ENCODE data around the gene CD276. TPM values are rescaled to one million over a fixed set of nuclear protein-coding genes. Genes with fewer than 3 reads are reported as not detected.

The CD276 gene
- total and polyA plus RNA-seq, 2 experiments from 2014 or later: 106 to 222 TPM

DNA sequence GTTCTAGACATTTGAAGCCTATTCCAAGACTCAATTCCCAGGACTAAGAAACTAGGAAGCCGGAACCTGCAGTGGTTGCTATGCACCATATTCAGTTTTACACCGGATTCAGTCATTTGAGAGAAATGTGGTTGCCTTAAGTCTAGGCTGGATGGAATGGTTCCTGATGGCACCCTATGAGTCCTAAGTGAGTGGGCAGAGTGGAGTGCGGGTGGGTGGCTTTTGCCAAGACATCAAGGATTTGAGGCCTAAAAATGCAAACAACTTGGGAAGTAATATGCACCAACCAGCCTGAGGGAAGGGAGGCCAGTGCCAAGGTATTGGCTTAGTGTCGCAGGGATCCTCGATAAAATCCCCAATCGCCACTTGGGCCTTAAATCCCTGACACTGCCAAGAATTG is 4.2 kb upstream of the CD276 start:
- 93% methylated on average over 6 of the region's 6 CpGs for WGBS (ENCODE audit: low lambda C conversion rate, missing lambda C conversion rate)
- Histone ChIP-seq H3K9me2 (replicated peaks; ENCODE audit: insufficient read depth) (no peaks in the 10 kb centered on the region), H3K27me3 (no peaks in the 10 kb centered on the region), H3K9me3 (ENCODE audit: low read depth) (no peaks in the 10 kb centered on the region), H3K4me2 (no peak overlapping the region), H3K27ac (no peak overlapping the region), H3K4me1 (ENCODE audit: insufficient read depth) (peaks cover 5% of the 10 kb centered on the region), H3K36me3 (replicated peaks; ENCODE audit: insufficient read depth, low read depth) (no peaks in the 10 kb centered on the region), H4K20me1 (ENCODE audit: insufficient read depth, poor library complexity, severe bottlenecking) (no peaks in the 10 kb centered on the region), H2AFZ (no peak overlapping the region), H3K4me3 (no peak overlapping the region), H3K79me2 (peaks cover 6% of the 10 kb centered on the region)
- DNase-seq (ENCODE audit: low spot score): no peak
- no peak for TF ChIP-seq CTCF (IDR thresholded peaks at IDR 0.05; ENCODE audit: poor library complexity)
- TF ChIP-seq EZH2 (IDR thresholded peaks at IDR 0.05; ENCODE audit: borderline replicate concordance): no peak

DNA sequence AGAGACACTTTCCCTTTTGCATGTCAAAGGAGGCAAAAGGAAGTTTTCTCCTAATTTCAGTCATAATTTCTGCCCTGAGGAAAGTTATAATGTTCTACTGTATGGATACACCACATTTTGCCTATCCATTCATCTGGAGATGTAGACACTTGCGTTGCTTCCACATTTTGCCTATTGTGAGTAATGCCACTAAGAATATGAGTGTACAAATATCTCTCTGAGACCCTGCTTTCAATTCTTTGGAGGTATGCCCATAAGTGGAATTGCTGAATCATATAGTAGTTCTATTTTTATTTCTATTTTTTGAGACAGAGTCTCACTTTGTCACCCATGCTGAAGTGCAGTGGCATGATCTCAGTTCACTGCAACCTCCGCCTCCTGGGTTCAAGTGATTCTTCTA is 3.6 kb upstream of the CD276 start:
- no peaks in the 10 kb centered on the region for H3K27me3 ChIP-seq
- H3K4me1 ChIP-seq (ENCODE audit: insufficient read depth): peaks cover 5% of the 10 kb centered on the region
- H3K36me3 ChIP-seq (replicated peaks; ENCODE audit: insufficient read depth, low read depth): no peaks in the 10 kb centered on the region
- TF ChIP-seq CTCF (IDR thresholded peaks at IDR 0.05; ENCODE audit: poor library complexity) (no peak), EZH2phosphoT487 (IDR thresholded peaks at IDR 0.05; ENCODE audit: low read depth, severe bottlenecking, unreplicated experiment) (no peak), EZH2 (IDR thresholded peaks at IDR 0.05; ENCODE audit: borderline replicate concordance) (no peak)
- H3K4me3 ChIP-seq: no peak overlapping the region
- DNase-seq (ENCODE audit: low spot score): no peak
- no peak overlapping the region for H3K27ac ChIP-seq
- peaks cover 12% of the 10 kb centered on the region for H3K79me2 ChIP-seq
- H3K4me2 ChIP-seq: no peak overlapping the region
- no peak overlapping the region for H2AFZ ChIP-seq
- H3K9me2 ChIP-seq (replicated peaks; ENCODE audit: insufficient read depth): no peaks in the 10 kb centered on the region
- WGBS (ENCODE audit: low lambda C conversion rate, missing lambda C conversion rate): 97% methylated on average over 2 of the region's 2 CpGs
- H3K9me3 ChIP-seq (ENCODE audit: low read depth): no peaks in the 10 kb centered on the region
- H4K20me1 ChIP-seq (ENCODE audit: insufficient read depth, poor library complexity, severe bottlenecking): peaks cover 2% of the 10 kb centered on the region

GRCh38 chr15:73681063-73681462 is 3.1 kb upstream of the CD276 start:
- H4K20me1 ChIP-seq (ENCODE audit: insufficient read depth, poor library complexity, severe bottlenecking): peaks cover 7% of the 10 kb centered on the region
- TF ChIP-seq EZH2 (IDR thresholded peaks at IDR 0.05; ENCODE audit: borderline replicate concordance): no peak
- TF ChIP-seq EZH2phosphoT487 (IDR thresholded peaks at IDR 0.05; ENCODE audit: low read depth, severe bottlenecking, unreplicated experiment): no peak
- no peak for TF ChIP-seq CTCF (IDR thresholded peaks at IDR 0.05; ENCODE audit: poor library complexity)
- no peak overlapping the region for H3K4me2 ChIP-seq
- WGBS (ENCODE audit: low lambda C conversion rate, missing lambda C conversion rate): 78% methylated on average over 3 of the region's 3 CpGs
- H3K4me1 ChIP-seq (ENCODE audit: insufficient read depth): peaks cover 7% of the 10 kb centered on the region
- H3K79me2 ChIP-seq: peaks cover 17% of the 10 kb centered on the region
- no peaks in the 10 kb centered on the region for H3K36me3 ChIP-seq (replicated peaks; ENCODE audit: insufficient read depth, low read depth)
- no peaks in the 10 kb centered on the region for H3K9me2 ChIP-seq (replicated peaks; ENCODE audit: insufficient read depth)
- H3K4me3 ChIP-seq: no peak overlapping the region
- H3K9me3 ChIP-seq (ENCODE audit: low read depth): no peaks in the 10 kb centered on the region
- no peaks in the 10 kb centered on the region for H3K27me3 ChIP-seq
- no peak overlapping the region for H3K27ac ChIP-seq
- H2AFZ ChIP-seq: no peak overlapping the region
- no peak for DNase-seq (ENCODE audit: low spot score)
